WI38 (cell line): ENCODE data around the gene FOCAD.
A peak's percentile ranks its signal among the peaks of the same experiment; 100 is the strongest.

Experiments
- H3K4me3 ChIP-seq: 2 replicates; pipeline ENCODE4 v1.5.1; 2011; ENCODE audit warnings: low read depth, mild to moderate bottlenecking, control low read depth, low read length
- CTCF ChIP-seq: IDR thresholded peaks from 2 replicates; pipeline ENCODE4 v1.5.1; 2012; ENCODE audit warnings: low read depth, mild to moderate bottlenecking, control low read depth, low read length

FOCAD gene

GRCh38 chr9:20683351-20684034 lies 566 bp upstream of the FOCAD start:
- peak overlapping the region; percentile 88 for H3K4me3 ChIP-seq
- no peak for TF ChIP-seq CTCF

GRCh38 chr9:20684875-20685696 lies 1.0 kb downstream of the FOCAD start:
- H3K4me3 ChIP-seq: peak overlapping the region; percentile 88

GRCh38 chr9:20685769-20686168 lies 1.7 kb downstream of the FOCAD start:
- H3K4me3 ChIP-seq: peak overlapping the region; percentile 88; the same call in 1 of the 2 replicates

More at GRCh38 chr9:20684875-20685696, 1.0 kb downstream of the FOCAD start:
- TF ChIP-seq CTCF: no peak

GRCh38 chr9:20689833-20690232 lies 5.8 kb downstream of the FOCAD start:
- H3K4me3 ChIP-seq: no peak overlapping the region
- no peak for TF ChIP-seq CTCF

More at GRCh38 chr9:20685769-20686168, 1.7 kb downstream of the FOCAD start:
- no peak for TF ChIP-seq CTCF

- H3K4me3 ChIP-seq: no peak overlapping the region
- no peak for TF ChIP-seq CTCF
These were observed 8.5 kb downstream of the FOCAD start for GRCh38 chr9:20692554-20692953.

- H3K4me3 ChIP-seq: no peak overlapping the region
- no peak for TF ChIP-seq CTCF
These were observed 9.0 kb downstream of the FOCAD start for GRCh38 chr9:20693068-20693467.

- TF ChIP-seq CTCF: no peak
These were observed 10.2 kb downstream of the FOCAD start for GRCh38 chr9:20694248-20694647.

More at GRCh38 chr9:20694248-20694647, 10.2 kb downstream of the FOCAD start:
- no peak overlapping the region for H3K4me3 ChIP-seq
